Raji (cell line): ENCODE results near the gene NACA2.

ENCODE experiments used
- POLR2A ChIP-seq: IDR thresholded peaks from 2 replicates; pipeline ENCODE4 v1.6.1; 2011; ENCODE audit warnings: low read depth, low read length, control low read depth; ENCODE audit not compliant: insufficient read depth

Gene NACA2

DNA sequence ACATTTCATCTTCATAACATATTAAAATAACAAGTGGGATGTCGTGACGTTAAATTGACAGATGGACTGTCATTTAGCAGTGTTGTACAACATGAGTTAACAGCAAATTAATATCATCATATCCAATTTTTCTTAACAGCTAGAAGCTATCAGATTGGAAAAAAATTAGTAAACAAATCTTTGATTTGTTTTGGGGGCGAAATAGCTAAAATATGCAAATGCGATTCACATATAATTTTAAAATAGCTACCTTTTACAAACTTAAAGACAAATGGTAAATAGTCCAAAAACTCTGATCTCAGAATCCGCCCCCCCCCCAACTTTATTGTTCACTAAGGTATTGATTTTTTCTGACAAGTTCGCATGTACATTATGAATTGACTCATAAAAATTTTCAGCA is 20.3 kb upstream of the NACA2 start:
- TF ChIP-seq POLR2A = no peak

GRCh38 chr17:61605692-61606091 is 14.7 kb upstream of the NACA2 start:
- TF ChIP-seq POLR2A = no peak

DNA sequence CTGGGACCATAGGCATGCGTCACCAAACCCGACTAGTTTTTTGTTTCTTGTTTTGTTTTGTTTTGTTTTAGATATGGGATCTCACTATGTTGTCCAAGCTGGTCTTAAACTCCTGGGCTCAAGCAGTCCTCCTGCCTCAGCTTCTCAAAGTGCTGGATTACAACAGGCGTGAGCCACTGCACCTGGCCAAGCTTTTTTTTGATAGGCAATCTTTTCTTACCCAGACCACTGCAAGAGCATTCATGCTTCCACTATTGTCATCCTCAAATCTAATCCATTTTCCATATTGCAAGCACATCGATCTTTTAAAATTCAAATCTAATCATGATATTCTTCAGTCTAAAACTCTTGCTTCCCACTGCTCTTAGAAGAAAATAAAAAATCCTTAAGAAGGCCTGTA is 10.3 kb upstream of the NACA2 start:
- TF ChIP-seq POLR2A = no peak

GRCh38 chr17:61600621-61601020 is 9.6 kb upstream of the NACA2 start:
- TF ChIP-seq POLR2A = no peak

DNA sequence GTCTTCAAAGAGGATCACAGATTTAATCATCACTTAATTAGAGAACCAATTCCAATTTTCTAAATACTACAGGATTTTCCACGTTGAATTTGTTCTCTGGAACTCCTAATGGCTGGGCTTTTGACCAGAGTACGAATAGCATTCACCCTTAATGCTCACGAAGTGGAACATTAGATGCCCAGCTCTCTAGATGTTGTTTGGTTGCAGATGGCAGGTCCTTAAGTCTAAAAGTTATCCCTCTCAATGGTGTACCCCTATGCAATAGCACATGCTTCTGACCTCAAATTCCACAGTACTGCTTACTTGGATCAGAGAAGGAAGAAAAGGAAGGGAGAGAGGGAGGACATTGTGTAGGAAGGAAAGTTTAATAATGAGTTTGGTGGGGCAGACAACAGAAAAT is 8.6 kb upstream of the NACA2 start:
- no peak for TF ChIP-seq POLR2A

GRCh38 chr17:61598014-61598413 is 7.0 kb upstream of the NACA2 start:
- TF ChIP-seq POLR2A = no peak

GRCh38 chr17:61597607-61598006 is 6.6 kb upstream of the NACA2 start:
- no peak for TF ChIP-seq POLR2A

DNA sequence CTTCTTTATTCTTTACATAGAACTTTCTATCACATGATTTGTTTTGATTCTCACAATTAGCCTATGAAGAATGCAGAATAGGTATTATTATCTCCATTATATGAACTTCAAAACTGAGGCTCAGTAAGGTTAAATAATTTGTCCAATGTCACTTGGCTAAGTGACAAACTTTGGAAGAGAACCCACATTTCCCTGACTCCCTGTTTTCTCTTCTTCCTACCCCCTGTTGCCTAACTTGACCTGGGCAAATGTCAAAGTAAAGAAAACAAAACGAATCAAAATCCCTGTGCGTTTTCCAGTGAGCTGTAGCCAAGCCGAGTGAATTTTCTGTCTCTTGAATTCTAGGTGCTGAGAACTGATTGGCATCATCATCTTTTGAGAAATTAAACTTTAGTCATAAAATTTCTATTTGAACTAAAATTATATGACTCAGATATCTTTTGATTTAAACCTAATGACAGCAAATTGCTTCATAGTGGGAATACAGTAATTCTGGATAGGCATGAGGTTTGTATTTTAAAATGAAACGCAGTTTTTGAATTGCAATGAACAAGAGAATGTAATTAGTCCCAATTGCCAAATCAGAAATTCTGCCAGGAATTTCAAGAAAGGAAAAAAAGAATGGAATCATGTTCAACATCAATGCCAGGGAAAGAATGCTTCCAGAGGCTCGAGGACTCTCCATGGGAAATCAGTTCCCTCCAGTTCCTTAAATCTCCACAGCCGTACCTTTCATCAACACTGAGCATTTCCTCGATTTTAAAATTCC is 4.6 kb upstream of the NACA2 start:
- no peak for TF ChIP-seq POLR2A

- TF ChIP-seq POLR2A = no peak
These were observed 3.3 kb upstream of the NACA2 start for GRCh38 chr17:61594294-61594825.

- no peak for TF ChIP-seq POLR2A
These were observed 2.4 kb upstream of the NACA2 start for GRCh38 chr17:61593426-61593825.

DNA sequence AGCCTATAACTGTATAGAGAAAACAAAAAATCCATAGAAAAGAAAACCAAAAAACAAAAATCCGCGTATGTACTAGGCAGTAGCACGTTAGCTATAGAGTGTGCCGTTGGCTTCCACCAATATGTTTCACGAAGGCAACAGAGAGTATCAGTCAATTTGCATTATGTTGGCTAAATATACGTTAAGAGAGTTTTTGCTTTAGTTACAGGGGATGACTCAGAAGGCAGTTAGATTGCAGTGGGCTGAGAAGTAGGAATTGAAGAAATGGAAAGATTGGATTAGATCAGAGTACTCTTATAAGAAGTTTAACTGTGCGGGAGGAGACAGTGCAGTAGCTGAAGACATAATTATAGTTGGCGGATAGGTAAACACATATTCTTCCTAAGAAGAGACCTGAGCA is 911 bp upstream of the NACA2 start:
- no peak for TF ChIP-seq POLR2A

- TF ChIP-seq POLR2A = no peak
These were observed 1.0 kb downstream of the NACA2 start for GRCh38 chr17:61589990-61590389.

DNA sequence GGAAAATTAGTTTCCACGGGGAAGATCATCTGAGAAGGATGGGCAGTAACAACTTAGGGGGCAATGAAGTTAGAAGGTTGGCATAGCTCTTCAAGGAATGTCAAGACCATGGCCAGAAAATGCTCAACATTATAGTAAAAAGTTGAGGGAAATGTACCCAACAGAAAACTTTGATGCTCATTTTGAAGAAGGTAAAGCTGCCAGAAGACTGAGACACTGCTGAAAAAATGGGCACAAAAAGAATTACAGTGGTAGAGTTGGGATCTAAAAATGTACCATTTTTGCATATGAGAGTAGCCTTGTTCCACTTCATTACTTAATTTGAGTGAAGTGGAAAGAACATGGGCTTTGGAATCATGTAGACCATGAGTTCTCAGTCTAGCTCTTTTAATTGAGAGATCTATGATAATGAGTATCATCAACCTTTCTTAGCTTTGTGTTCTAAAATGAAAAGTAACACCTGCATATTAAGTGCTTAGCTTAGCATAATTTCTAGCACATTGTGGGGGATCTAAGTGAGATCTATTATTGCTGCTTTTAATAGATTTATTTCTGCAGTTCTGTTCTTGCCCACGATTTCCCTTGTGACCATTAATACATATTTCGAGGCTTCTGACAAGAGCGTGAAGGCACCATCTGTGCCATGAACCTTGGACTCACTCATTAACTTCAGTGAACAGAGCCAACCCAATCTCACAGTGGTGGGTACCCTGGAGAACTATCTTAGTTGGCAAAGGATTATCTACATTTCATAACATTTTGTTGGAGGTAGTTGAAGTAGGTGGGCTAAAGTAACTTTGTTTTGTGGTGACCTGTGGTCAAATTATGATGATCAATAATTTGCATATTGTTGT is 3.0 kb downstream of the NACA2 start:
- TF ChIP-seq POLR2A = no peak

DNA sequence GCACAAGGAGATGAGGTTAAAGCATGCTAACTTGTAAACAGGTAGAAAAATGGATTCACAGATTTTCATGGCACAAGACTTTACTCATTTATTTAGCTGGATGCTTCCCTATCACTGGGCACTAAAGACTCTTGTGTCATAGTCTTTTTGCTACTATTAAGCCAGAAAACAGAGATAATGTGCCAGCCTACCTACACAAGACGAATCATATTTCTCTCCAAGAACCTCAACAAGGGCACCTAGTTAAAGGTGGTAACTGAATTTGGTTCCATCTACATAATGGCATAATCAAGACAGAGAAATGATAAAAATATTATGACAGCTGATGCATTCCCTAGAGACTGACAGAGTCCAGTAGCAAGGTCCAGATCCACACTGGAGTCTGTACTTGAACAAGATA is 3.8 kb downstream of the NACA2 start:
- TF ChIP-seq POLR2A = no peak

DNA sequence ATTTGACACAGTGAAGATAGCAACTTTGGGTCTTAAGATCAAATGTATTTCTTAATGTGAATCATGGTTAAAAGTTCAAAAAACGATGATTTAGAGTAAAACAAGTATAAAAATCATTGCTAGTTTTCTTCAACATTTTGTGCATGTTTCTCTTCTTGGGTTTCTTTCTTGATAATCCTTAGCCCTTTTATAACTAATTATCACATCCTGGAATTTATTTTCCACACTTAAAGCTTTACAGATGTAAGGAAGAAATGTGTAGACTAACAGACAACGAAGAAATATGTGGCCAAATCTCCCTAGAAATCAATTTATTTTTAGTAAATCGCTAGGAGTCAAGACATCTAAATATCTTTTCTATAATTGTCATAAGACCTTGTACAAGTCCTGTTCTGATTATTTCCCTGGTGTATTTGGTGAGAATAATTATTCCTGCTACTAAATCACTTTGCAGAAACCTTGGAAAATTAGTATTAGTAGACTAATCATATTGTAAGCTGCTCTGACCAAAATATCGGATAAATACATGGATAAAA is 4.9 kb downstream of the NACA2 start:
- TF ChIP-seq POLR2A = no peak

- no peak for TF ChIP-seq POLR2A
These were observed 6.2 kb downstream of the NACA2 start for GRCh38 chr17:61584866-61585265.
